ENCODE results near the gene ITGB3. TPM values are rescaled to one million over a fixed set of nuclear protein-coding genes. Genes with fewer than 3 reads are reported as not detected.

ITGB3 gene
- total RNA-seq, 4 donors from 2014 or later, result 22.1 to 58.7 (median 53.8) TPM

DNA sequence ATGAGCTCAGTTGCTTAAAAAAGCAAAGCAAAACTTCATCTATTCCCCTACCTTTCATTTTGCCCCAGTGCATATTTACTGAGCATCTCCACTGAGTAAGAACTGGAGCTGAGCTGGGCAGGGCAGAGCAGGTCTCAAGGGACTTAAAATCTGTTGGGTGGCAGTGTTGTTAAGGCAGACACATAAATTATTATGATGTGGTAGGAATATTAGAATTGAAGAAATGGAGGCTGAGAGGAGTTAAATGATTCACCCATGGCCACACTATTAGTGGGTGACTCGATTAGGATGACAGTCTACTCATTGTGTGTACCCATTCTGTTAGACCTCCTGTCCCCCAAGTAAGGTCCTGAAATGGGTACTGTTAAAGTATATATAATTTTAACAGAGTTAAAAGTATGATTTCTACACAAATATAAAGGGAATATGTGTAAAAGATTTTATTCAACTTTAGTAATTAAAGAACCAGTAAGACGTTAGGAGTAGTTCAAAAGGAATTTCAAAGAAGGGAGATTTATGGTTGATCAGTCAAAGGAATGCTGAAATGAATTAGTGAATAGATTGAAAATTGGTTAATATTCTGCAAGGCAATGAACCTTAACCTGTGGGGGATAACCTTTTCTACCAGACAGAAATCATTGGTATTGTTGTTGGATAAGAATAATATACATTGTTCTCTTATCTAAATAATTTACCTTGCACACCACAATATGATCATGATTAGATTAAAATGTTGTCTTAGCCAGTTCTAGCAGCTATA lies 17.5 kb downstream of the ITGB3 start:
- ATAC-seq, result no peak
- Histone ChIP-seq H3K9me3 (no peaks in the 10 kb centered on the region), H3K4me3 (no peak overlapping the region), H3K27me3 (no peaks in the 10 kb centered on the region), H3K27ac (no peak overlapping the region), H3K36me3 (no peaks in the 10 kb centered on the region), H3K4me1 (peaks cover 5 to 56% (median 23%) of the 10 kb centered on the region in 3 donors)
- TF ChIP-seq EP300 (IDR thresholded peaks at IDR 0.05), result no peak
- TF ChIP-seq POLR2AphosphoS5 (IDR thresholded peaks at IDR 0.05), result no peak
- no peak for TF ChIP-seq POLR2A (IDR thresholded peaks at IDR 0.05)
- TF ChIP-seq, protein P1, sequence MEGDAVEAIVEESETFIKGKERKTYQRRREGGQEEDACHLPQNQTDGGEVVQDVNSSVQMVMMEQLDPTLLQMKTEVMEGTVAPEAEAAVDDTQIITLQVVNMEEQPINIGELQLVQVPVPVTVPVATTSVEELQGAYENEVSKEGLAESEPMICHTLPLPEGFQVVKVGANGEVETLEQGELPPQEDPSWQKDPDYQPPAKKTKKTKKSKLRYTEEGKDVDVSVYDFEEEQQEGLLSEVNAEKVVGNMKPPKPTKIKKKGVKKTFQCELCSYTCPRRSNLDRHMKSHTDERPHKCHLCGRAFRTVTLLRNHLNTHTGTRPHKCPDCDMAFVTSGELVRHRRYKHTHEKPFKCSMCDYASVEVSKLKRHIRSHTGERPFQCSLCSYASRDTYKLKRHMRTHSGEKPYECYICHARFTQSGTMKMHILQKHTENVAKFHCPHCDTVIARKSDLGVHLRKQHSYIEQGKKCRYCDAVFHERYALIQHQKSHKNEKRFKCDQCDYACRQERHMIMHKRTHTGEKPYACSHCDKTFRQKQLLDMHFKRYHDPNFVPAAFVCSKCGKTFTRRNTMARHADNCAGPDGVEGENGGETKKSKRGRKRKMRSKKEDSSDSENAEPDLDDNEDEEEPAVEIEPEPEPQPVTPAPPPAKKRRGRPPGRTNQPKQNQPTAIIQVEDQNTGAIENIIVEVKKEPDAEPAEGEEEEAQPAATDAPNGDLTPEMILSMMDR (IDR thresholded peaks at IDR 0.05), result no peak
- 84 to 94% methylated on average over 2 of the region's 2 CpGs for WGBS, 2 donors (ENCODE audit: low coverage in 1 of 2)

DNA sequence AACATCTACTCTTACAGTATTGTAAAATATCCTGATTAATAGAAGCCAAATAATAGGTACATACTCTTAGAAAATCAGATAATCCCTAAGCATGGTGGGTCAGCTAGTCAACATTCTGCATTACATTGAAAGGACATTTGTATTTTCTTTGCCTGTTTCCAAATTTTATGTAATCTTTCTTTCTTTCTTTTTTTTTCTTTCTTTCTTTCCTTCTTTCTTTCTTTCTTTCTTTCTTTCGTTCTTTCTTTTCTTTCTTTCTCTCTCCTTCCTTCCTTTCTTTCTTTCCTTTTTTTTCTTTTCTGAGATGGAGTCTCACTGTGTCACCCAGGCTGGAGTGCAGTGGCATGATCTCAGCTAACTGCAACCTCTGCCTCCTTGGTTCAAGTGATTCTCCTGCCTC lies 18.9 kb downstream of the ITGB3 start:
- no peaks in the 10 kb centered on the region for H3K27me3 ChIP-seq
- WGBS, 2 donors (ENCODE audit: low coverage in 1 of 2), result 67 to 80% methylated on average over 1 of the region's 1 CpG
- TF ChIP-seq, protein P1 (IDR thresholded peaks at IDR 0.05), result no peak
- no peak for TF ChIP-seq EP300 (IDR thresholded peaks at IDR 0.05)
- no peak for TF ChIP-seq POLR2AphosphoS5 (IDR thresholded peaks at IDR 0.05)
- no peak for TF ChIP-seq POLR2A (IDR thresholded peaks at IDR 0.05)
- no peak overlapping the region for H3K4me3 ChIP-seq
- ATAC-seq, result no peak
- H3K4me1 ChIP-seq, result peaks cover 17 to 56% (median 29%) of the 10 kb centered on the region in 3 donors
- H3K27ac ChIP-seq, result peak overlapping the region in 2 of 4 donors; percentile 85 to 90
- no peaks in the 10 kb centered on the region for H3K36me3 ChIP-seq
- no peaks in the 10 kb centered on the region for H3K9me3 ChIP-seq

DNA sequence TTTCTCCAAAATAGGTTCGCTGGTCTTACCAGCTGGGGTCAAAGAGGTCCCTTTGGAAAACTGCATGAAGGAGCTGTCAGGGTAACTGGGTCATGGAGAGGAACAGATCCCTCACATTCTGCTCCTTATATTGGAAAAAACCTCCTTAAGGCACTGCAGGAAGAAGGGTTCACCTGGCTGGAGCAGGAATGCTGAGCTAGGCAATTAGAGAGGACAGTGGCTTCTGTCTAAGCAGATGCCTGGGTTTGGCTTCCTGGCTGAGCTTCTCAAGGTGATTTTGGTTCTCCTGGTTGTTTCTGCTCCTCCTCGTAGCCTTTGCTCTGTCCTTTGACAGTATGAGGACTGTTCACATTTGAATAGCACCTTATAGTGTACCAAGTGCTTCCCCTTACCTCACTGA lies 19.6 kb downstream of the ITGB3 start:
- H3K9me3 ChIP-seq, result no peaks in the 10 kb centered on the region
- no peaks in the 10 kb centered on the region for H3K27me3 ChIP-seq
- peak overlapping the region; percentile 16 to 95 (median 88) for H3K27ac ChIP-seq
- TF ChIP-seq, protein P1 (IDR thresholded peaks at IDR 0.05), result no peak
- TF ChIP-seq POLR2AphosphoS5 (IDR thresholded peaks at IDR 0.05) (no peak), POLR2A (IDR thresholded peaks at IDR 0.05) (no peak), EP300 (IDR thresholded peaks at IDR 0.05) (no peak)
- ATAC-seq, result no peak
- H3K36me3 ChIP-seq, result no peaks in the 10 kb centered on the region
- 100% methylated on average over 1 to 2 of the region's 2 CpGs for WGBS, 2 donors (ENCODE audit: low coverage in 1 of 2)
- peaks cover 23 to 63% (median 36%) of the 10 kb centered on the region in 3 donors for H3K4me1 ChIP-seq
- no peak overlapping the region for H3K4me3 ChIP-seq

DNA sequence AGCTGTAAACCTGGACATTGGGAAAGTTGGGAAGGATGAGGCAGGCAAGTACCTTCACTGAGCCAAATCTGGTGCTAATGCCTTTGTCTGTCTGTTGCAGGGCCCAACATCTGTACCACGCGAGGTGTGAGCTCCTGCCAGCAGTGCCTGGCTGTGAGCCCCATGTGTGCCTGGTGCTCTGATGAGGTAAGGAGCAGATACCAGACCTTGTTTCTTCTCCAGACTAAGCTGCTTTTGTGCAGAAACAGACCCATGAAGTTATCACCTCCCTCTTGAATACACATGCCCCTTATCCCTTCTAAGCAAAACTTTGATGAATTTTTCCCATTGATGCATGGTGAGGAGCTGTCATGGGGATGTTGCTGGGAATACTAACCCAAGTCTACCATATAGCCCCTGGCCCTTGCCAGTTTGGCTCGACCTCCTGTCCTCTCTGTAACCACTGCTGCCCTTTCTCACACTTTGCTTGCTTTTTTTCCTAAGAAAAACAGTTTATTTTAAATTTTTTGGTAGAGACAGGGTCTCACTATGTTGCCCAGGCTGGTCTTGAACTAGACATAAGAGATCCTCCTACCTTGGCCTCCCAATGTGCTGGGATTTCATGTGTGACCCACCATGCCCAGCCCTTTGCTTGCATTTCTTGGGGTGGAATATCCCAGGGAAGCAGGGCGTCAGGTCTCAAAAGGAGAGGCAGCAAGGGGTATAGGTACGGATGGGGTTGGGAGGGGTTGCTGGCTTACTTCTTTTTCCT lies 20.9 kb downstream of the ITGB3 start:
- no peak overlapping the region for H3K4me3 ChIP-seq
- TF ChIP-seq, protein P1 (IDR thresholded peaks at IDR 0.05), result no peak
- no peak for TF ChIP-seq POLR2AphosphoS5 (IDR thresholded peaks at IDR 0.05)
- no peak for TF ChIP-seq EP300 (IDR thresholded peaks at IDR 0.05)
- no peak for TF ChIP-seq POLR2A (IDR thresholded peaks at IDR 0.05)
- peak overlapping the region; percentile 85 to 97 (median 92) for H3K27ac ChIP-seq
- no peak for ATAC-seq
- no peaks in the 10 kb centered on the region for H3K36me3 ChIP-seq
- H3K9me3 ChIP-seq, result no peaks in the 10 kb centered on the region
- H3K27me3 ChIP-seq, result no peaks in the 10 kb centered on the region
- H3K4me1 ChIP-seq, result peaks cover 30 to 75% (median 48%) of the 10 kb centered on the region in 3 donors
- WGBS, 2 donors (ENCODE audit: low coverage in 1 of 2), result 65 to 73% methylated on average over 2 to 3 of the region's 5 CpGs

Measured in gastroesophageal sphincter (tissue), 4 donors.